ENCODE results near the gene AFAP1. TPM values are rescaled to one million over a fixed set of nuclear protein-coding genes. Genes with fewer than 3 reads are reported as not detected.

Gene AFAP1
- total and polyA plus RNA-seq, 2 of the 8 experiments (the other 6 are each of a cell fraction or from before 2014, with no cell fraction given): 3.6 to 18.2 TPM

GRCh38 chr4:7760706-7761105 lies 179.0 kb downstream of the AFAP1 start (continued):
- no peak for TF ChIP-seq RFX5 (IDR thresholded peaks at IDR 0.05; ENCODE audit: borderline replicate concordance, low read depth, low read length)

Data from H1 (cell line).